DLD1 (cell line): ENCODE data around the gene BDNF.

Experiments
- in situ Hi-C: cut with HindIII; loops from 2 replicates; pipeline ENCODE4 v1.10.0; 2017; ENCODE audit warnings: low sequenced_read_pairs

Gene BDNF

GRCh38 chr11:27626938-27627586 is 73.2 kb downstream of the BDNF start:
- in situ Hi-C loops, result no loop called here

GRCh38 chr11:27626269-27626937 is 73.9 kb downstream of the BDNF start:
- in situ Hi-C loops, result no loop called here

GRCh38 chr11:27625347-27625912 is 74.8 kb downstream of the BDNF start:
- in situ Hi-C loops, result no loop called here

GRCh38 chr11:27623945-27624523 is 76.2 kb downstream of the BDNF start:
- in situ Hi-C loops, result no loop called here

GRCh38 chr11:27622541-27623300 is 77.5 kb downstream of the BDNF start:
- in situ Hi-C loops, result no loop called here

GRCh38 chr11:27621405-27622161 is 78.7 kb downstream of the BDNF start:
- in situ Hi-C loops, result no loop called here

DNA sequence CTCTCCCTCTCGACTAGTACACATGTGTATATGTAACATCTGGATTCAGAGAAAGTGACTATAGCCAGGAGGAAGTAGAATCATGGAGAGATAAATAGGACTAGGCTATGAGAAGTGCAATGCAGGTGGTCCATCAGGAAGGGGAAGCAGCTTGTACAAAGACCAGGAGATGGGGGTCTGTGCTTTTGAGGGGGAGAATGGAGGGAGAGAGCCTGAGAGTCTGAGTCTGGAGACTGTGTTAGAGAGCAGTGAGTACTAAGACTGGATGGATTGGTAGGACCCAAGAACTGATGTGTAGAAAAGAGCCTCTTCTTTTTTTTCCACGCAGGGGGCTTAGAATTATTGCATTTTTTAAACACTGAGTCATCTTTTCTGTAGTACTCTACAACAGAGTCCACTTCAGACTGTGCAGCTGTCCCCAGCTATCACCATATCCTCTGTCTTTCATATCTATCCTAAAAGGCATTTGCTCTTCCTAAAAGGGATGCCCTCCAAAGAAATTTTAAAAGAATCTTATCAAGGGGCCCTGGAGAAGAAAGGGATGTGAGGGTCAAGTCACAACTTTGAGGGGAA is 80.4 kb downstream of the BDNF start:
- in situ Hi-C loops, result no loop called here

DNA sequence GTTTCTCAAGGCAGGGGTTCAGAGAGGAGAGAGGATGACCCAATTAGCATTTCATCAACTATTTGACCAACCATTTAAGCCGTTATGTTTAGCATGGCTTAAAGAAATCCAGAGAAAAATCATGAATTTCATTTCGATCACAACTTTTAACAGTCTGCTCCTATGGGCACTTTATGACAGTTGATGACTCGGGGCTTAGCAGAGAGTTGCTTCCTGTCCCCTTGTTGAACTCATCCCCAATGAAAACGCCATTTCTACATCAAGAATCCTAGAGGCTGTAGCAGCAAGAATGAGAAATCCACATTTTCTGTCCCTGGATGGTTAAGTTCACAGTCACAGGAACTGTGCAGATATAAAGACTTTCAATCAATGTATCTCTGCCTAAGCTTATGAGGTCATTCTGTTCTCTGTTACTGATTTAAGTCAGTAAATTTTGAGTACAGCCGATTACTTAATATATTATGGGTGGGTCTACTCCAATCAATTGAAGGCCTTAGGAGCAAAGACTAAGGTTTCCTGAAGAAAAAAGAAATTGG is 81.1 kb downstream of the BDNF start:
- in situ Hi-C loops, result no loop called here

DNA sequence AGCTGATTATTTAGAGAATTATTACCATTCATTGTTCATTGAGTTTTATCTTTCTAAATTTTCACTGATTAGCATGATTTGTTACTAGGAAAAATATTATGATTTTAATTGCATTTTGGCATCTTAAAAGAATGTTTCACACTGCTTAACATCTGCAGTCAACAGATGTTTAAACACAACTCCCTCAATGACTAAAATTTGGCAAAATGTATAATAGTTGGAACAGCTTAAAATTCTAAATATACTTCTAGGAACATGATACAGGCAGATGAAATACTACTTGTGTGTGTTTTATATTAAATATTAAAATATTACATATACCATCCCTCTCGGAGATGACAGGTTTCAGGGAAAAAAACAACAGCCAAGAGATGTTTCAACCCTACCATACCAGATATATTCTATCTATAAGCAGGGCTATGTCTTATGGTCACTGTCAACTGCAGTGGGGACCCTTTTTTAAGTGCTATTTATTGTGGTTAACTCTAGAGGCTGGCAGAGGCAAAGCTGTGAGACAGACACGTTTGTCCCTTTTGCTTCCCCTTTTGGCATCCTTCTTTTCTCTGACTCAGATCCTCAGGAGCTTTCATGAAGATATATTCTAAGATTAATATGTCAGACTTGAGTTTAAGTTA is 81.9 kb downstream of the BDNF start:
- in situ Hi-C loops, result no loop called here

- in situ Hi-C loops, result no loop called here
Observed at GRCh38 chr11:27616711-27617110, 83.5 kb downstream of the BDNF start.

DNA sequence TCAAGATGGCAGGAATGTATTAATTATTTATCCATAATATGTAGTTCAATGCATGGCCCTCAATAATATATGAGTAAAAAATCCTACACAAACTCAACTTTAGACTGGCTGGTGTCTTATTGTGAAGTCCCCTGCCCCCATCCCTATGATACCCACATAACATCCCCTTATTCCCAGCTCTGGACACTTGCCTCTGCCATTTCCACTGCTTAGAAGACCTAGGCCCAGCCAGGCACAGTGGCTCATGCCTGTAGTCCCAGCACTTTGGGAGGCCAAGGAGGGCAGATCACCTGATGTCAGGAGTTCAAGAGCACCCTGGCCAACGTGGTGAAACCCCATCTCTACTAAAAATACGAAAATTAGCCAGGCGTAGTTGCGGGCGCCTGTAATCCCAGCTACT is 84.4 kb downstream of the BDNF start:
- in situ Hi-C loops, result no loop called here

DNA sequence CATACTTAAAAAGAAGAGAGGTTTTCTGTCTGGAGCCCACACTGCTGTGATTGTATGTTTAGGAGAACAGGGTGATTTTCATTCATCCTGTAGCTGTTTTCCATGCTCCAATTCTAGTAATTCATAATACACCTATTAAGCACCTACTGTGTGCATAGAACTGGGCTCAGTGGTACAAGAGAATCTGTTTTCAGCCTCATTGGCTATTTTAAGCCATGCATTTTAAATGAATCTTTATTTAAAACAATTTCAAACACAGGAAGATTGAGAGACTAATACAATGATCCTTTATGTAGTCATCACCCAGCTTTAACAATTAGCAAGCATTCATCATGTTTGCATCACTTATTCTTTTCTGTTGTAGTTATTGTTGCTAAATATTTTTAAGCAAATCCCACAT is 86.2 kb downstream of the BDNF start:
- in situ Hi-C loops, result no loop called here

- in situ Hi-C loops, result no loop called here
Observed at GRCh38 chr11:27612932-27613880, 87.0 kb downstream of the BDNF start.

GRCh38 chr11:27611947-27612455 is 88.3 kb downstream of the BDNF start:
- in situ Hi-C loops, result no loop called here

DNA sequence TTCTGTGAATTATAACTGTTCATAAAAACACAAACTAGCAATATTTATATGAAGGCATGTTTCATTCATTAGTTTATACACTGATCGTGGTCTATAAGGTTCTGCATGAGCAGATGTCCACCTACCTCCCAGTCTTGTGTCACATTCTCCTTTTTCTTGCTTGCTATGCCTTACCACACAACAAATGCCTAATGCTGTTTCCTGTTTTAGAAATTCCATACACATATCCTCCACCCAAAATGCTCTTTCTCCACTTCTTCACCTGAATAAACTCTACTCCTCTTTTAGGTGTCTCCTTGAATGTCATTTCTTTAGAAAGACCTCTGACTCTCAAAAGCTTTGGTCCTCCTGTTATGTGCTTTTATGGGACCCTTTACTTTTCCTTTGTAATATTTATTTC is 88.9 kb downstream of the BDNF start:
- in situ Hi-C loops, result no loop called here

DNA sequence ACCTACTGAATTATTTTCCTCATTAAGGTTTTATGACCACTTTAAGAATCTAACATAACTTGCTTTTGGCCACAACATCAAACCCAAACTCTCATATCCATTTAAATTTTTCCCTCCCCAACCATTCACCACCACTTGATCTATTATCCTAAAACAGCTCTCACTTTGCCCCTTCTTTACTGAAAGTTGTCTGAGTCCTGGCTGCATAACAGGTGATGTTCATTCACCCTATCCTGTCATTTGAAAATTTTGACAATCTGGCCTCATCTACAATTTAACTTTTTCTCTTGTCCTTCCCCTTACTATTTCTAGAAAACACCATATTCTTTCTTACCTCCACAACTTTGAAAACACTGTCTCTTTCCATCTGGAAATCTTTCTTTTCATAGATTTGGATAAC is 89.3 kb downstream of the BDNF start:
- in situ Hi-C loops, result no loop called here

DNA sequence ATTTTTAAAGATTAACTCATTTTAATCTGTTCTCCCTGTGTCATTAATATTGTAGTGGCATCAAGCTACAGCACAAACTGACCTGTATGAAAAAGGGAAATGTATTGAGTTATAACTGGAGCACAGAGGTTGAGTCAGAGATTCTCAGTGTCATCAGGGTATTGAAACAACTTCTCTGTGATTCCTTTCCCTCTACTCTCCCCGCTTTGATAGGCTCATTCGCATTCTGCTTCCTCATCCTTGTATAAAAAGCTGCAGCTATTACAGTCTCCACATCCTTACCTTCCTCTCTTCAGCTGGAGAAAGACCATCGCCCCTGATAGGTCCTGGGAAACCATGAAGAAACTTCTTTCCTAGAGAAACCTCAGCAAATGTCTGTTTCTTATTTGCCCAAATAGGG is 90.0 kb downstream of the BDNF start:
- in situ Hi-C loops, result no loop called here

- in situ Hi-C loops, result no loop called here
Observed at GRCh38 chr11:27608951-27609350, 91.3 kb downstream of the BDNF start.
